Measurements from ENCODE around the gene LRRC4C.

LRRC4C gene

GRCh38 chr11:41116970-41117369 lies 342.5 kb downstream of the LRRC4C start:
- DNase-seq (ENCODE audit: low spot score) = no peak

- no peak for DNase-seq (ENCODE audit: low spot score)
These were observed 344.4 kb downstream of the LRRC4C start for GRCh38 chr11:41115066-41115465.

DNA sequence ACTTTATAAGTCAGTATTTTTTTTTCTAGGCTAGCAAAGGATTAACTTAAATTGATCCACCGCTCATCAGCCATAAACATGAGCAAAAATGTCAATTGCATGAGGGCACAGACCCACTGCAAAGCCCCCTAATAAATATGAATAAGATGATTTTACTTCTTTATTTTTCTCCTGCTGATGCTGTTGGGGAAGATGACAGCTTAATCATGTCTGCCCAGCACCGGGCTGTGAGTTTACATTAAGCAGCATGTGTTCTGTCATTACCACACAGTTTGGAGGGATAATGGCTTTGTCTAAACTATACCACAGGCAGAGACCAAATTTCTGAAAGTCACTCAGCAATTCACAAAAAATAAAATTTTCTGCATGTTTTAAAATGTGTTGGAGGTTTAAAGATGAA lies 346.3 kb downstream of the LRRC4C start:
- no peak for DNase-seq (ENCODE audit: low spot score)

DNA sequence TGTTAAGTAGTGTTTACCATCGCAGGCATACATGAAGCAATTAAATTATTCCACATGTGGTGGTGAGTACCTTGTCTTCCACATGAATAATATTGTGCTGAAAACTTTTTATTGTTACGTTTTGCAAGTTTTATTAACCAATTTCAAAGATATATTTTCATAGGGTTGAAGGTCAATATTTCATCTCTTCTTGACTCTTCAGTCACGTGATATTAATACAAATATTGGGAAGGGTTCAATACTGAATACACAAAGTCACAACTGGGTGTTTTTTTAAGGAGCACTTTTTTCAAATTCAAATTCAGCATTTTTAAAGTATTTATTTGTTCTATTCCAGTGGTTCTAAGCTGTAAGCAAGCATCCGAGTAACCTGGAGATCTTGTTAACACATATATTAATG lies 348.9 kb downstream of the LRRC4C start:
- DNase-seq (ENCODE audit: low spot score) = no peak

DNA sequence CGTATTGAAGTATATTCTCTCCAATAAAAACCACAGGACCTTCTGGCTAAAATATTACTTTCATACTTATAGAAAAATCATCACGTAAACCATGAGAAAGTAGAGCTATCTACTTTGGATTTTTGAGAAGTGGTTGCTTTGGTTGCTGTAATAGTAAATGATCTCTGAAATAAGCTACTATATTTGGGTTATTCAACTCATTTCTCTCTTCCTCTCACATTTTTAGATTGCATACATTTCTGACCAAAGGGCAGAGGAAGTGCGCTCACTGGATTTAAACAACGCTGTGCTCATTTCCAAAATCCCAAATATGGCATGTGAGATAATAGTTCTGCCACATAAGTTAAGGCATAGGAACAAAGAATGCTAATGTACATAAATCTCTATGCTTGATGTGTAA lies 357.0 kb downstream of the LRRC4C start:
- DNase-seq (ENCODE audit: low spot score) = no peak

GRCh38 chr11:41099654-41100053 lies 359.8 kb downstream of the LRRC4C start:
- DNase-seq (ENCODE audit: low spot score) = no peak

DNA sequence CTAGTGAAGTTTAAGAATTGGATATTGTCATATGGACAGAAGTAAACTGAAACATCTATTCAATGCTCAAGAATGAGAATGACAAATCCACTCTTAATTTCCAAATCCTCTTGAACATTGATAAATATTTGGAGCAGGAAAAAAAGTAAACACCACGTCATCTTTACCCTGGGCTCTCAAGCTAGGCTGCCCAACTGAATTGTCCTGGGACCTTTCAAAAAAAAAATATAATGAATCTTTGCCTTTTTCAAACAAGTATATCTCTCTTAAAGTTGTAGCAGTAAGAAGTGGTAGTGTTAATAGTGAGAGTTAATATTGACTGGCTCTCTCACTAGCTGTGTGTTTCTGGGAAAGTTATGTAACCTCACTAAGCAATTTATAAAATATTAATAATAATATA lies 374.3 kb downstream of the LRRC4C start:
- DNase-seq (ENCODE audit: low spot score) = no peak

DNA sequence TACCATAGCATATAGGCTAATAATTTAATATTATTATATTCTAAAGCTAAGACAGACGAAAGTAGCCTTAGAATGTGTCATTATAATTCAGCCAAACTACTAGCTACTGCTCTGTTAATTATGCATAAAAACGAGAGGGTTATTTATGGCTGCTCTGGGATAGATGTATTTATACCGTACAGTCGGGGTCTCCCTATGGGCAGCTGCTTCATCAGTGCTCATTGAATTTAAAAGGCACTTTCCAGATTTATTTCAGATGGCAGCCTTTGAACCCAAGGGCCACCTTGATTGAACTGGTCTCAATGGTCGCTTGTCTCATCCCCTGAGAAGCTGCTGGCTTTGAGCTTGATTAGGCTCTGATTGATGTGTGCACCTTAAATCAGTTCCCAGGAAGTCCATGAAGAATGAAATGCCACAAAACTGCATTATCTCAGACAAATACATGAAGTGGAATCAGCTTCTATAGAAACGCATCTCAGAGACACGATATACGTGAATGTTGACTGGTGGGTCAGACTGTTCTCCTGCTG lies 377.6 kb downstream of the LRRC4C start:
- no peak for DNase-seq (ENCODE audit: low spot score)

DNA sequence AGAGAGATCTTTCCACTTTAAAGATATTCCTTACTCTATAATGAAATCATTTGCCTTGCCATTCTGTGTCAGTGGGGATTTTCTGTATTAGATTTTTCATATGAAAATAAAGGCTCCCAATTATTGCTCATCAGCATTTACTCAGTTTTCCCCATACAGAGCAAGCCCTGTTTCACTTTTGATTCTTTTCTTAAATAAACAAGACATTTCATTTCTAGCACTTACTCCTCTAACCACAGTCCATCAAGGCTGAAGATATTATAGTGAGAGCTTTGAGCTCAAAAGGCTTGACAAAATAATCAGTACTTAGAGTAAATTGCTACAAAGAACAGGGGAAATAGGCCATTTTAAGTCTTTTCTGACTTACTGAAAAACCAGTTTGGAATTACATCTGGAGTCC lies 385.1 kb downstream of the LRRC4C start:
- no peak for DNase-seq (ENCODE audit: low spot score)

- no peak for DNase-seq (ENCODE audit: low spot score)
These were observed 394.0 kb downstream of the LRRC4C start for GRCh38 chr11:41065432-41065831.

- no peak for DNase-seq (ENCODE audit: low spot score)
These were observed 401.3 kb downstream of the LRRC4C start for GRCh38 chr11:41058138-41058537.

- DNase-seq (ENCODE audit: low spot score) = no peak
These were observed 402.4 kb downstream of the LRRC4C start for GRCh38 chr11:41056892-41057569.

GRCh38 chr11:41053894-41054293 lies 405.6 kb downstream of the LRRC4C start:
- no peak for DNase-seq (ENCODE audit: low spot score)

DNA sequence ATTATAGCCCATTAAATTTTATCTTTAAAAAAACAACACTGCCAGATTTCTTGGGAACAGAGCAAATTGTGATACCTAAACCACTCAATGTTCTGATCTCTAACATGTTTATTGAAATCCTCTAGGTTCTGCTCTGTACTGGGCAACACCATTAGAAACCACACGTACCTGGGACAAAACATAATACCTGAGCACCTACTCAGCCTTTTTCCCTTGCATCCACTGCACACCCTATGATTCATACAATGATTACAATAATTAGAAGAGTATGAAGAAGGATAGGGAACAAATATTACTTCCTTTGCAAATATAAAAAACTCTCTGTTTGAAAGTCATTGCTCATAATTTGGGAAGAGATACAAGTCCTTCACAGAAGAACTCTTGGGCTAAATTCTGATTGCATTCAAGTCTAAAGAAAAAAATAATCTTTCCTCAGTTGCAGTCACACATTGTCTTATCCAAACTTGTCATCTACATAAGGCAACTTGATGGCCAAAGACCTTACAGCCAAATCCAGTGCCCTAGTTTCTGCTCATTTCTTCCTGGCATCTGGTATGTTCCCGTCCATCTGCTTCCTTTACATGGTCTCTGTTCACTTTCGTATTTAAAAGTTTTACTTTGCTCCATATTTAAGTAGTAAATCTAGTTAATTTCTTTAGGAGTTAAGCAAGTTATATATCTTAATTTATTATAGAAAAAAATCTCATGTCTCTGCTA lies 407.4 kb downstream of the LRRC4C start:
- no peak for DNase-seq (ENCODE audit: low spot score)

- DNase-seq (ENCODE audit: low spot score) = no peak
These were observed 408.7 kb downstream of the LRRC4C start for GRCh38 chr11:41050791-41051190.

DNA sequence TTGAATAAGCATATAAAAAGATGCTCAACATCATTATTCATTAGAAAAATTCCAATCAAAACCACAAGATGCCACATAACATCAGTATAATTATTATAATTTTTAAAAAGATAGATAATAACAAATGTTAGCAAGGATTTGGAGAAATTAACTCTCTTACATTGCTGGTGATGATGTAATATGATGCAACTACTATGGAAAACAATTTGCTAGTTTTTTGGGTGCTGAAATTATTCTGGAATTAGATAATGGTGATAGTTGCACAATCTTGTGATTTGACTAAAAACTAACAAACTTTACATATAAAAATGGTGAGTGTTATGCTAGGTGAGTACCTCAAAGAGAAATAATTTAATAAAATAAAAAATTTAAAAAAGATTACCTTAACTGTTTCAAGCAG lies 412.2 kb downstream of the LRRC4C start:
- no peak for DNase-seq (ENCODE audit: low spot score)

GRCh38 chr11:41045266-41045665 lies 414.2 kb downstream of the LRRC4C start:
- DNase-seq (ENCODE audit: low spot score) = no peak

GRCh38 chr11:41044747-41045146 lies 414.7 kb downstream of the LRRC4C start:
- DNase-seq (ENCODE audit: low spot score) = no peak

DNA sequence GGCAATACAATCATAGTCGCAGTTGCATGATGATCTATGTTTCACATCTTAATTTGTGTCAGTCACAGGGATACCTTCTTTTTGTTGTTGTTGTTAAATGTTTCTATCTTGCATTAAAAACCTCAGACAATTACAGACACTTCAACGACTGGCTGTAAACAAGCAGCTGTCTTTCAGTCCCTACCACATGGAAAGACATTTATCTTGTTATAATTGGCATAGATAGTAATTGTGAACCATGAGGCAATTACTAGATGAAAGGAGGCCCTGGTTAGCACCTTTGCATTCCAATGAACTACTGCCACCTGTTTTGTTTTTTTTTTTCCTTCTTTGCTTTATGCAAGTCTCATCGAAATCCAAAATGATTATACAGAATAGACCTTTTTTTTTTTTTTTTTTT lies 416.8 kb downstream of the LRRC4C start:
- DNase-seq (ENCODE audit: low spot score) = no peak

DNA sequence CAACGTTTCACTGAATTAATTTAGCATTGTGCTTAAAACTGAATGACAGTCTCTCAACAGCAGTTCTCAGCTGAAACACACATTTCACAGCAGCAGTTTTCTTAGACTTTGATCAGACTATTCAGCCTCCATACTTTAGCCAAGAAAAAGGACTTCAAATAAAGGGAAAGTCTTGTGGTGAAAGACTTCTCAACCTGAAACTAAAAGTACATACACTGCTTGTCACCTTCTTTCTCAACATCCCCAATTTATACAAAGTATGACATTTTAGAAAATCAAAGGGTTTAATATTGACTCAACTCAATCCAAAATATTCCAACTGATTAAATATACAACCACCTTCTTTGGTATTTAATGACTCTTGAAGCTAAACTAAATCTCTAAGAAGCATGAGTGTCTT lies 419.0 kb downstream of the LRRC4C start:
- no peak for DNase-seq (ENCODE audit: low spot score)

DNA sequence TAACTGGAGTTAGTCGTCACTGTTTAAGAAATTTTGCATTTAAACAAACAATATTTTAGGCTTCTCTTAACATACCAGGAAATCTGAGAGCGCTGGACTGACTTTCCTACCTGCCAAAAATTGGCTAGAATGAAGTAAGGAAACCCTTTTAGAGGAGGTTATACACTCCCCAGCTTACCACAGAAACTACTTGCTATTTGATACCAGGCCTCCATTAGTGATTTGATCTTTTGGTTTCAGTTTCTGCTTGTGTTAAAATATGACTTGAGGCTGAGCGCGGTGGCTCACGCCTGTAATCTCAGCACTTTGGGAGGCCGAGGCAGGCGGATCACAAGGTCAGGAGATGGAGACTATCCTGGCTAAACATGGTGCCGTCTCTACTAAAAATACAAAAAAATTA lies 419.9 kb downstream of the LRRC4C start:
- no peak for DNase-seq (ENCODE audit: low spot score)

DNA sequence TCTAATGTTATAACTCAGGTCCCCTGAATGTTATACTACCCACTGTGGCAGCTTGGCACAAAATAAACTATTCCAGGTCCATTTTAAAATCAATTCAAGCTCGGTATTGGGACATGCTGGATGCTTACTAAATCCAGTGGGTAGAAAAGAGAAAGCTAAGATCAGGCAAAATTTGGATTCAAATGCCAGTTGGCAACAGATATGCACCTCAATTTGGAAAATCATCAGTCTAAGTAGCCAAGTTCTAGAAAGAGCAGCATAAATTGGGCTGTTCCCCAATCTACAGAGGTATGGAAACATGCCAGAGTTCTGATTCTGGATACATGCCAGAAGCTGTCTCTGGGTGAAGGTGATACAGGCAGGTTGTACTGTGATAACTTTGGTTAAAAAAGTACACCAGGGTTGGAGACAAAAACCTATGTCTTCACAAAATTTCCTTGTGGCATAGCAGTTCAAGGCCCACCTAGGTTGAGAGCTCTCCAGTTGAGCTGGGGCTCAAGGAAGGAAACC lies 427.8 kb downstream of the LRRC4C start:
- no peak for DNase-seq (ENCODE audit: low spot score)

- DNase-seq (ENCODE audit: low spot score) = no peak
These were observed 439.2 kb downstream of the LRRC4C start for GRCh38 chr11:41020259-41020658.

All from HuH-7.5 (cell line).